HG03280 (cell line): Measurements from ENCODE around the gene LPCAT2.
"Not testable (repeated sequence)": the region's sequence is repeated elsewhere in the genome, so short reads cannot be mapped to it uniquely, and the experiment has no call there.

Experiments
- ATAC-seq: cut with Tn5 transposase; IDR thresholded peaks from one replicate; pipeline ENCODE4 v1.9.1; 2021; ENCODE audit warnings: mild to moderate bottlenecking, moderate library complexity; ENCODE audit not compliant: unreplicated experiment

The LPCAT2 gene

DNA sequence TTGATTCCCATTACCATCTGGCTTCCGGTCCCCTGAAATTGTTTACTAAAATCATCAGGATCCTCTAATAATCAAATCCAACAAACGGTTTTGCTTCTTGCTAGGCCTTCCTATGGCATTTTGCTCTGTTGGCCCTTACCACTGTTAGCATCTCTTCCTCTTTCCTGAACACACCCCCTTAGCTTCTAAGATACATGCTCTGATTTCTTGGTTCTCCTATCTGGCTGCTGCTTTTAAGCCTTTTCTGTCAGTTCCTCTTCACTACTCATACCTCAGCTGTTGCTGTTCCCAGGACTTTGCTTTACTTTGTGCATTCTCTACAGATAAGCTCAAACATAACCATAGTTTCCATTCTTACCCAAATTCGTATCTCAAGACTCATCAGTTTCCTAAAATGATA lies 69.0 kb downstream of the LPCAT2 start:
- no peak for ATAC-seq

- ATAC-seq: no peak
These were observed 76.8 kb downstream of the LPCAT2 start for GRCh38 chr16:55585631-55586030.

- ATAC-seq: no peak
These were observed 79.9 kb downstream of the LPCAT2 start for GRCh38 chr16:55588799-55589198.

- ATAC-seq: no peak
These were observed 83.4 kb downstream of the LPCAT2 start for GRCh38 chr16:55592306-55592705.

DNA sequence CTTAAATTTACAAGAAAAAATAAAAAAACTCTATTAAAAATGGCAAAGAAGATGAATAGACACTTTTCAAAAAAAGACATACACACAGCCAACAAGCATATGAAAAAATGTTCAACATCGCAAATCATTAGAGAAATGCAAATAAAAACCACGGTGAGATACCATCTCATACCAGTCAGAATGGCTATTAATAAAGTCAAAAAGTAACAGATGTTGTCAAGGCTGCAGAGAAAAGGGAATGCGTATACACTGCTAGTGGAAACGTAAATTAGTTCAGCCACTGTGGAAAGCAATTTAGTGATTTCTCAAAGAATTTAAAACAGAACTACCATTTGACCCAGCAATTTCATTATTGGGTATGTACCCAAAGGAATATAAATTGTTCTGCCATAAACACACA lies 89.1 kb downstream of the LPCAT2 start:
- ATAC-seq: no peak

DNA sequence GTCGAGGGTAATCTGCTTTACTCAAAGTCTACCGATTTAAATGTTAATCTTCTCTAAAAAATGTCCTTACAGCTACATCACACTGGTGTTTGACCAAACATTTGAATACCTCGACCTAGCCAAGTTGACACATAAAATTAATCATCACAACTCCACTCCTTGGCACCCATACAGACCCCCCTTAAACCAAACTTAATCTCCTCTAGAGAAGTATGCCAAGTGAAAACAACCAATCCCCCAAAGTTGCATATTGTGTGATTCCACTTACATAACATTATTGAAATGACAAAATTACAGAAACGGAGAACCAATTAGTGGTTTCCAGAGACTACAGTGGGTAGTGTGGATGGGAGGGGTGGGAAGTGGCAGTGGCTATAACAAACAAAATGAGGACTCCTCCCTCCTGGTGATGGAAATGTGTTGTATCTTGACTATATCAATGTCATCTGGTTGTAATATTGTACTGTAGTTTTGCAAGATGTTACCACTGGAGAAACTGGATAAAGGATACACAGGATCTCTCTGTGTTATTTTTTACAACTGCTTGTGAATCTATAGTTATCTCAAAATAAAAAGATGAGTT lies 97.0 kb downstream of the LPCAT2 start:
- ATAC-seq: no peak

- no peak for ATAC-seq
These were observed 104.9 kb downstream of the LPCAT2 start for GRCh38 chr16:55613613-55614335.

GRCh38 chr16:55615071-55615470 lies 106.2 kb downstream of the LPCAT2 start:
- no peak for ATAC-seq

- ATAC-seq: not testable (repeated sequence)
These were observed 106.8 kb downstream of the LPCAT2 start for GRCh38 chr16:55615670-55616069.

DNA sequence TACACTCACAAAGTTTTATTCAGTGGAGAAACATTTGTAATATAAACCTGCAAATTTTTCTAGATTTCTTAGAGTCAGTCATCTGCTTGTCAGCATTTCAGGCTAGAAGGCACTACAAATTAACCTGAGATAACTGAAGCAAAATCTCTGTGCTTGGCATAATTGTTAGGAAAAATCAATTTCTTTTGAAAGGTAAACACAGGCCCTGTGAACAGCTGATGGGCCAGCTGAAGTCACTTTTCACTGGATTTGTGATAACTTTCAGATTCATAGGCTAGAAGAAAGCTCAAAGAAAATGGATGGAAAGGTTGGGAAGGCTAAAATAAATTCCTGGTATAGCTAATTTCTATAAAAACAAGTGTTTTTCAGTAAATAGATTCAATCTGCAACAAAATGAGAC lies 112.9 kb downstream of the LPCAT2 start:
- ATAC-seq: no peak

DNA sequence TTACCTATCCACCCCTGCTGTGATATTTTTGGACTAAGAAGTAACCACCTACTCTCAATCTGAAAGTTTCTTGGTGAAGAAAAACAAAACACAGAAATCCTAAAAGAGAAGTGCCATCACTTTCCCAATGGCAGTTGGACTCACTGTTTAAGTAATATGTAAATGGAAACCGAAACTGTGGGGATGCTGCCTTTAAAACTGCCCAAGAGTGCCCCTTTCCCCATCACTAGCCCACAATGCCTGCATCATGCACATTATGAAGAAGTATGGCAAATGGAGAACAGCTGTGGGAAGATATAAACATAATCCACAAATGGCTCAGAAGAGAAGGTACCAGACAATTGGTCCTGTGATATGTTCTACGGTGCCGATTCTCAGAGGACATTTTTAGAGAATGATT lies 113.4 kb downstream of the LPCAT2 start:
- ATAC-seq: no peak

- ATAC-seq: no peak
These were observed 114.2 kb downstream of the LPCAT2 start for GRCh38 chr16:55622930-55623561.

DNA sequence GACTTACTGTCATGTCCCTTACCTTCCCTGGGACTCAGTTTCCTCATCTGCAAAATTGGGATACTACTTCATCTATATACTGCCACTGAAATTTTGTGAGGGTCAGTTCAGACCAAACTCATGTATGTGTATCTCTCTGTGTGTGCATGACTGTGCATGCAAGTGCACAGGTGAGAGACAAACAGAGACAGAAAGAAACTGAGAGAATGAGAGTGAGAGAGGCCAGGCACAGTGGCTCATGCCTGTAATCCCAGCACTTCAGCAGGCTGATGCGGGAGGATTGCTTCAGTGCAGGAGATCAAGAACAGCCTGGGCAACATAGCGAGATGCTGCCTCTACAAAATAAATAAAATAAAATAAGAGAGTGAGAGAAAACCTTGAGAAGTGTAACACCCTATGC lies 114.8 kb downstream of the LPCAT2 start:
- no peak for ATAC-seq

DNA sequence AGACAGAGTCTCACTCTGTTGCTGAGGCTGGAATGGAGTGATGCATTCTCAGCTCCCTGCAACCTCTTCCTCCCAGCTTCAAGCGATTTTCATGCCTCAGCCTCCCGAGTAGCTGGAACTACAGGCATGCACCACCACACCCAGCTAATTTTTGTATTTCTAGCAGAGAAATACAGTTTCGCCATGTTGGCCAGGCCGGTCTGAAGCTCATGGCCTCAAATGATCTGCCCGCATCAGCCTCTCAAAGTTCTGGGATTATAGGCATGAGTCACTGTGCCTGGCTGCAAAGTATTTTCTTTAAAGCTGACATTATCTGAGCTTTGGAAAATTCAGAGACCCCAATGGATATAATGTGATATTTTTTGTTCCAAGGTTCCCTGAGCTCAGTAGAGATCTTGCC lies 115.8 kb downstream of the LPCAT2 start:
- ATAC-seq: no peak

GRCh38 chr16:55625843-55626242 lies 117.0 kb downstream of the LPCAT2 start:
- ATAC-seq: no peak

GRCh38 chr16:55628306-55628968 lies 119.6 kb downstream of the LPCAT2 start:
- no peak for ATAC-seq

DNA sequence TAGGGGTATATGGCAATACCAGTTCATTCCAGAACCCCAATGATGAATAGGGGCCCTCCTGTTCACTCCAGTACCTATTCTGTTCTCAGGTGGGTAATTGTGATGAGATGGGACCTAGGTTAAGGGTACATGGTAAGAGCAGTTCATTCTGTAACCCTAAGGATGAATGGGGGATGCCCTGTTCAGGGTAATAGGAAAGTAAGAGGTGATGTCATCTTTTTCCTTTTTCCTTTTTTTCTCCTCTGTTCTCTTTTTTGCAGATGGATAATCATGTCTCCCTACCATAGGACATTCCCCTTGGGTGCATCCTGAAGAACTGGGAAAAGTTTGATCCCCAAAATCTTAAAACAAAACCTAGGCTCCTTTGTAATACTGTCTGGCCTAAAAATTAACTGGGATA lies 121.9 kb downstream of the LPCAT2 start:
- ATAC-seq: no peak

- no peak for ATAC-seq
These were observed 123.4 kb downstream of the LPCAT2 start for GRCh38 chr16:55632259-55632658.

- ATAC-seq: no peak
These were observed 125.3 kb downstream of the LPCAT2 start for GRCh38 chr16:55634193-55634592.
